Measurements from ENCODE around the gene OR8B4. TPM values are rescaled to one million over a fixed set of nuclear protein-coding genes. Genes with fewer than 3 reads are reported as not detected.

OR8B4 gene
- total and polyA plus RNA-seq, 10 of the 15 experiments (the other 5 are each of a cell fraction or from before 2014, with no cell fraction given): not detected

DNA sequence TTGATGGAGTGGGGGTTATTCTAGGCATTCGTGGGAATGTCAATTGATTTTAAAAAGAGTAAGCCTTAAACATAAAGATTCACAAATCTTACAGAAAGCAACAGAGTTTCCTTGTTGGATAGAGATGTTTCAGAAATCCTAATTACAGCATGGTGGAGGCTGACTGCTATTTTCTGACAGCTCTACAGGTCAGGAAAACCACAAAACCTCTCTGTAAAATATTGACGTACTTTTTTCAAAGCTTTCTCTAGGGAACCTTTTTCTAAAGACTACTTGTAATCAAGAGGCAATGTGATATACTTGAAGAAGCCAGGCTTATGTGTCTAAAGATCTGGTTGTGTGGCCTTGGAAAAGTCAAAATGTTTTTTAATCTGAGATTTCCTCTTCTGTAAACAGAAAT is 29.9 kb upstream of the OR8B4 start:
- Histone ChIP-seq H3K27me3 (replicated peaks in 1 of 2; ENCODE audit: control insufficient read depth in 2 of 2, insufficient read depth in 2 of 2, low read length in 1 of 2) (no peaks in the 10 kb centered on the region), H4K20me1 (ENCODE audit: control insufficient read depth, insufficient read depth) (no peaks in the 10 kb centered on the region), H3K4me2 (ENCODE audit: control insufficient read depth, insufficient read depth) (no peak overlapping the region), H3K4me1 (ENCODE audit: control insufficient read depth, insufficient read depth, low read length) (no peaks in the 10 kb centered on the region), H2AFZ (ENCODE audit: control insufficient read depth, low read depth, low read length) (no peak overlapping the region), H3K27ac (ENCODE audit: control insufficient read depth, insufficient read depth) (no peak overlapping the region), H3K9ac (ENCODE audit: control insufficient read depth, insufficient read depth, low read length) (no peak overlapping the region), H3K4me3 (no peak overlapping the region), H3K9me3 (replicated peaks; ENCODE audit: control insufficient read depth, insufficient read depth, low read length) (no peaks in the 10 kb centered on the region), H3K79me2 (ENCODE audit: control insufficient read depth, insufficient read depth, low read length) (no peaks in the 10 kb centered on the region), H3K36me3 (ENCODE audit: control insufficient read depth in 2 of 2, insufficient read depth in 2 of 2, low read length in 1 of 2) (no peaks in the 10 kb centered on the region)
- POLR2A ChIA-PET: no interaction called here
- RAD21 ChIA-PET (ENCODE audit: unreplicated experiment): no interaction called here
- in situ Hi-C loops (cut with MboI): no loop called here
- SMC1A ChIA-PET (ENCODE audit: uncharacterized antibody, unreplicated experiment): interaction anchor here (0.6 kb wide), 1 partner anchor 971 kb away, joined by 3 read pairs; no protein-coding TSS in a partner anchor
- CTCF ChIA-PET: interaction anchor here (1.3 kb wide), 1 partner anchor 52 kb away, joined by 3 read pairs; no protein-coding TSS in a partner anchor
- FAIRE-seq (no peak), DNase-seq (ENCODE audit: low read depth, low spot score) (no peak), ATAC-seq (no peak)
- intact Hi-C loops (cut with micrococcal nuclease; ENCODE audit: unreplicated experiment): no loop called here
- 0% methylated on average over 2 of the region's 2 CpGs for WGBS (ENCODE audit: insufficient coverage, insufficient replicate concordance, low lambda C conversion rate, missing lambda C conversion rate)
- TF ChIP-seq MYC (IDR thresholded peaks at IDR 0.05; ENCODE audit: insufficient read depth, insufficient read length, insufficient replicate concordance, low read length, severe bottlenecking): no peak
- no peak for TF ChIP-seq SPI1 (IDR thresholded peaks at IDR 0.05; ENCODE audit: borderline replicate concordance, insufficient read depth, low read depth, low read length)
- no peak for TF ChIP-seq TBL1XR1 (IDR thresholded peaks at IDR 0.05; ENCODE audit: low read depth, low read length)
- TF ChIP-seq GATAD2B (conservative IDR thresholded peaks at IDR 0.05; ENCODE audit: low read depth): no peak
- no peak for TF ChIP-seq MXI1 (IDR thresholded peaks at IDR 0.05; ENCODE audit: low read depth, low read length)
- BruUV-seq (replicated peaks): no TSS peak

DNA sequence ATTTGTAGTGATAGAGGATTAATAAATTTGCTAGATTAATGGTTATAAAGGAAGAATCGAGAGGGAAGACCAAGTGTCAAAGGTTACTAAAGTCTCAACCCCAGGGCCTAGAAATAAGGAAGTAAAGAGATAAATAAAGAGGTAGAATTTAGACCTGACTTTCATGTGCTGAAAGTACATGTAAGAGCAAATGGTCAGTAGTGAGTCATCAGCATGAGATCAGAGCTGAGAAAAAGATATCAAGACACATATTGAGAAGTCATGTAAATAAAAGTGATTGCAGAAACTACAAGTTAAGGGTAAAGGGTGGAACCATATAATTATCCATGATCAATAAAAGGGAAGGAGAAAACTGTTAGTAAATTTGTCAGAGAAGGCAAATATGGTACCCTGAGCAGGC is 22.2 kb upstream of the OR8B4 start:
- no peak for TF ChIP-seq NFYB (IDR thresholded peaks at IDR 0.05; ENCODE audit: insufficient read depth, low read depth, low read length)
- TF ChIP-seq CREM (IDR thresholded peaks at IDR 0.05; ENCODE audit: low read depth): no peak
- TF ChIP-seq JUNB (IDR thresholded peaks at IDR 0.05): no peak
- no peak overlapping the region for H3K4me3 ChIP-seq
- ChIA-PET CTCF (no interaction called here), POLR2A (no interaction called here), RAD21 (ENCODE audit: unreplicated experiment) (no interaction called here), SMC1A (ENCODE audit: uncharacterized antibody, unreplicated experiment) (interaction anchor here (0.7 kb wide), 1 partner anchor 340 kb away, joined by 3 read pairs; no protein-coding TSS in a partner anchor)
- no peaks in the 10 kb centered on the region for H3K36me3 ChIP-seq (ENCODE audit: control insufficient read depth in 2 of 2, insufficient read depth in 2 of 2, low read length in 1 of 2)
- no peak overlapping the region for H3K27ac ChIP-seq (ENCODE audit: control insufficient read depth, insufficient read depth)
- no peak for FAIRE-seq
- 4% methylated on average over 1 of the region's 1 CpG for WGBS (ENCODE audit: insufficient coverage, insufficient replicate concordance, low lambda C conversion rate, missing lambda C conversion rate)
- no TSS peak for BruUV-seq (replicated peaks)
- no peak for DNase-seq (ENCODE audit: low read depth, low spot score)
- ATAC-seq: no peak
- no peak overlapping the region for H3K9ac ChIP-seq (ENCODE audit: control insufficient read depth, insufficient read depth, low read length)
- H3K4me2 ChIP-seq (ENCODE audit: control insufficient read depth, insufficient read depth): no peak overlapping the region
- in situ Hi-C loops (cut with MboI) (no loop called here), intact Hi-C loops (cut with micrococcal nuclease; ENCODE audit: unreplicated experiment) (no loop called here)
- H3K4me1 ChIP-seq (ENCODE audit: control insufficient read depth, insufficient read depth, low read length): no peaks in the 10 kb centered on the region
- H3K9me3 ChIP-seq (replicated peaks; ENCODE audit: control insufficient read depth, insufficient read depth, low read length): no peaks in the 10 kb centered on the region
- no peaks in the 10 kb centered on the region; a peak in 2 of 4 replicates for H3K27me3 ChIP-seq (replicated peaks in 1 of 2; ENCODE audit: control insufficient read depth in 2 of 2, insufficient read depth in 2 of 2, low read length in 1 of 2)
- H3K79me2 ChIP-seq (ENCODE audit: control insufficient read depth, insufficient read depth, low read length): no peaks in the 10 kb centered on the region
- no peaks in the 10 kb centered on the region for H4K20me1 ChIP-seq (ENCODE audit: control insufficient read depth, insufficient read depth)
- H2AFZ ChIP-seq (ENCODE audit: control insufficient read depth, low read depth, low read length): no peak overlapping the region
